Muscle of leg (tissue), 11 donors: ENCODE results near the gene PRKD1. TPM values are rescaled to one million over a fixed set of nuclear protein-coding genes. Genes with fewer than 3 reads are reported as not detected.
A peak's percentile ranks its signal among the peaks of the same experiment; 100 is the strongest.
"Not testable (repeated sequence)": the region's sequence is repeated elsewhere in the genome, so short reads cannot be mapped to it uniquely, and the experiment has no call there.

ENCODE experiments used
- DNase-seq: peaks from one replicate; pipeline ENCODE4 v3.0.0; 2013
- H3K27ac ChIP-seq: one replicate; pipeline ENCODE4 v1.5.1; 2013; ENCODE audit warnings: mild to moderate bottlenecking, low read length, control low read depth
- H3K27me3 ChIP-seq: one replicate; pipeline ENCODE4 v1.6.1; 2013; ENCODE audit warnings: low read length; ENCODE audit not compliant: control insufficient read depth, insufficient read depth
- H3K36me3 ChIP-seq: one replicate; pipeline ENCODE4 v1.6.1; 2013; ENCODE audit warnings: low read length; ENCODE audit not compliant: control insufficient read depth, insufficient read depth
- H3K4me1 ChIP-seq: one replicate; pipeline ENCODE4 v1.6.1; 2013; ENCODE audit warnings: low read length; ENCODE audit not compliant: control insufficient read depth, insufficient read depth
- H3K4me3 ChIP-seq: one replicate; pipeline ENCODE4 v1.5.1; 2013; ENCODE audit warnings: low read length, control low read depth
- H3K9me3 ChIP-seq: replicated peaks from 2 replicates; pipeline ENCODE4 v1.6.1; 2013; ENCODE audit warnings: low read depth, low read length; ENCODE audit not compliant: control insufficient read depth
- WGBS: methylation state at CpG from one replicate; pipeline ENCODE4 v1.1.5; 2013; ENCODE audit warnings: missing lambda C conversion rate; ENCODE audit not compliant: insufficient coverage; 5-methylcytosine and 5-hydroxymethylcytosine counted together
- polyA plus RNA-seq, 8 donors: library from polyadenylated mRNA; unstranded; fragments of 120-200 nt; gene quantifications; one replicate each; pipeline versions ENCODE4 v1.2.1 to v1.2.3, GENCODE V29; 2013; ENCODE audit warnings: inconsistent platforms in 1 of 8, low replicate concordance in 1 of 8; ENCODE audit not compliant: insufficient read length in 8 of 8, insufficient read depth in 1 of 8
- total RNA-seq: library from RNA; stranded (reverse); fragments of 120-200 nt; gene quantifications from one replicate; pipeline ENCODE4 v1.2.4, GENCODE V29; 2013

Gene PRKD1
- total and polyA plus RNA-seq, 9 donors, result 14.0 to 31.2 (median 22.4) TPM

GRCh38 chr14:29843981-29844380 lies 83.7 kb downstream of the PRKD1 start:
- WGBS, result no CpG with 5 or more reads among the region's 1 CpG
- H3K9me3 ChIP-seq, result peaks cover 22% of the 10 kb centered on the region
- no peak overlapping the region for H3K27ac ChIP-seq
- H3K36me3 ChIP-seq, result no peaks in the 10 kb centered on the region
- no peaks in the 10 kb centered on the region for H3K27me3 ChIP-seq
- no peak for DNase-seq
- H3K4me3 ChIP-seq, result no peak overlapping the region
- H3K4me1 ChIP-seq, result peaks cover 2% of the 10 kb centered on the region

GRCh38 chr14:29842228-29842627 lies 85.4 kb downstream of the PRKD1 start:
- Histone ChIP-seq H3K27me3 (no peaks in the 10 kb centered on the region), H3K27ac (no peak overlapping the region), H3K36me3 (no peaks in the 10 kb centered on the region), H3K9me3 (peaks cover 22% of the 10 kb centered on the region), H3K4me3 (no peak overlapping the region), H3K4me1 (peaks cover 2% of the 10 kb centered on the region)
- WGBS, result no CpG with 5 or more reads among the region's 1 CpG
- DNase-seq, result no peak

DNA sequence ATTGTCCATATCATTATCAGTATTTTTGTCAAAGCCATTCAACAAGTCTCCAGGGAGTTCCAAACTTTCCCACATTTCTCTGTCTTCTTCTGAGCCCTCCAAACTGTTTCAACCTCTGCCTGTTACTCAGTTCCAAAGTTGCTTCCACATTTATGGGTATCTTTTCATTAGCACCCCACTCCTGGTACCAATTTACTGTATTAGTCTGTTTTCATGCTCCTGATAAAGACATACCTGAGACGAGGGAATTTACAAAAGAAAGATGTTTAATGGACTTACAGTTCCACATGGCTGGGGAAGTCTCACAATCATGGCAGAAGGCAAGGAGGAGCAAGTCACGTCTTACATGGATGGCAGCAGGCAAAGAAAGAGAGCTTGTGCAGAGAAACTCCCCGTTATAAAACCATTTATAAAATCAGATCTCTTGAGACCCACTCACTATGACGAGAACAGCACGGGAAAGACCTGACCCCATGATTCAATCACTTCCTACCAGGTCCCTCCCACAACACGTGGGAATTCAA lies 87.2 kb downstream of the PRKD1 start:
- H3K9me3 ChIP-seq, result peaks cover 22% of the 10 kb centered on the region
- H3K27me3 ChIP-seq, H3K4me1 ChIP-seq, H3K36me3 ChIP-seq, H3K4me3 ChIP-seq, DNase-seq, H3K27ac ChIP-seq: not testable (repeated sequence)
- WGBS, result 88% methylated on average over 4 of the region's 6 CpGs

- no CpG with 5 or more reads among the region's 1 CpG for WGBS
- H3K4me3 ChIP-seq, H3K4me1 ChIP-seq, DNase-seq, H3K27ac ChIP-seq, H3K36me3 ChIP-seq, H3K27me3 ChIP-seq: not testable (repeated sequence)
- H3K9me3 ChIP-seq, result peaks cover 22% of the 10 kb centered on the region
These were observed 88.0 kb downstream of the PRKD1 start for GRCh38 chr14:29839691-29840090.

DNA sequence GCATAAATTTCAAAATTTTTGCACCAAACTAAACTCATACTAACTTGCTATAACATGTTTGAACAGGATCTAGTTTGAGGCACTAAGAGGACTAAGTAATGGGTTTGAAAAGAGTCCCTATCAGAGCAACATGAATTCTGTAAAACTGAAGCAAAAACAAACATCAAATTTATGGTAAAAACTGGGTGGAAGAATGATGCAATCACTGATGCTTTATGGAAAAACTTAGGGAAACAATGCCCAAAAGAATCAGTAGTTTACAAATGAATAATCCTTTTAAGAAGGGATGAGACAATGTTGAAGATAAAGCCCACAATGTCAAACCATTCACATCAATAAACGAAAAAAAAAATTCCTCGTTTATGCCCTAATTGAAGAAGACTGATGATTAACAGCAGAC lies 88.9 kb downstream of the PRKD1 start:
- Histone ChIP-seq H3K4me3 (no peak overlapping the region), H3K9me3 (peaks cover 22% of the 10 kb centered on the region), H3K4me1 (no peaks in the 10 kb centered on the region), H3K36me3 (no peaks in the 10 kb centered on the region), H3K27ac (no peak overlapping the region), H3K27me3 (no peaks in the 10 kb centered on the region)
- 100% methylated on average over 2 of the region's 2 CpGs for WGBS
- DNase-seq, result no peak

DNA sequence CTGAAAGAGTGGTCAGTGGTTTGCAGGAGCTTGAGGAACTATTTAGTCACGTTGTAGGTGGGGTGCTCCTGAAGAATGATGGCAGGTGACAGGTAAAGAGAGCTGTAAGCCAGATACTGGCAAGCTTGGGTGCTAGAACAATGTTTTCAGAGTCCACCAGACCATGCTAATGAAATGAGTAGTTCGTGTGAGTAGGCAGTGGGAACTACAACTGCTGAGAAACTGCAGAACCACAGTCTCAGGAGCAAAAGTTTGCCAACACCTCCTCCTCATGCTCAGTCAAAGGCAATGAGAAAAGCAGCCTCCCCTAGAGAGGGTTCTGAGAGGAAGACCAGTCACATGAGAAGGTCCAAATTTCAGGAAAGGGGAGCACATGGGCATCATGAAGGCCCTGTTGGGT lies 91.3 kb downstream of the PRKD1 start:
- no peak overlapping the region for H3K27ac ChIP-seq
- WGBS, result 90% methylated on average over 2 of the region's 2 CpGs
- no peaks in the 10 kb centered on the region for H3K27me3 ChIP-seq
- H3K4me1 ChIP-seq, result no peaks in the 10 kb centered on the region
- no peak for DNase-seq
- no peak overlapping the region for H3K4me3 ChIP-seq
- H3K9me3 ChIP-seq, result peaks cover 21% of the 10 kb centered on the region
- H3K36me3 ChIP-seq, result no peaks in the 10 kb centered on the region

GRCh38 chr14:29832042-29832441 lies 95.6 kb downstream of the PRKD1 start:
- Histone ChIP-seq H3K4me3 (no peak overlapping the region), H3K4me1 (no peaks in the 10 kb centered on the region), H3K27ac (no peak overlapping the region), H3K27me3 (no peaks in the 10 kb centered on the region), H3K9me3 (no peaks in the 10 kb centered on the region), H3K36me3 (no peaks in the 10 kb centered on the region)
- no peak for DNase-seq
- no CpG with 5 or more reads among the region's 3 CpGs for WGBS

DNA sequence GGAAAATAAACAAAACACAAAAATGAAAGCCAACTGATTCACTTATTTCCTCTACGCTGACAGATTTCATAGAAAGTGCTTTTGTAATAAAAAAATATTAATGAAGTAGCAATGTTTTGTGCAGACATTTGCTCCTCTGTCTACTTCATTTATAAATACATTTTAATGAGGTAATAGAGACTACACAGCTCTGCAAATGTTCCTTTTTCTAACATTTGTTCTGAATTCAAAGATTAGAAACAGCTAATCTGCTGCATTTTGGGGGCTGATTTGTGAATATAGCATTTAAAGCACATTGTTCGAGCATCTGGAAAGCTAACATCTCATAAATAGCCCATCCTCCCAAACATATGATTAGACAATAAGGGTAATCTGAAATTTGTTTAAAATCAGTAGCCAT lies 97.8 kb downstream of the PRKD1 start:
- DNase-seq, result no peak
- Histone ChIP-seq H3K36me3 (no peaks in the 10 kb centered on the region), H3K4me1 (no peaks in the 10 kb centered on the region), H3K4me3 (no peak overlapping the region), H3K27ac (no peak overlapping the region), H3K27me3 (no peaks in the 10 kb centered on the region), H3K9me3 (no peaks in the 10 kb centered on the region)
- WGBS, result no CpG with 5 or more reads among the region's 2 CpGs

DNA sequence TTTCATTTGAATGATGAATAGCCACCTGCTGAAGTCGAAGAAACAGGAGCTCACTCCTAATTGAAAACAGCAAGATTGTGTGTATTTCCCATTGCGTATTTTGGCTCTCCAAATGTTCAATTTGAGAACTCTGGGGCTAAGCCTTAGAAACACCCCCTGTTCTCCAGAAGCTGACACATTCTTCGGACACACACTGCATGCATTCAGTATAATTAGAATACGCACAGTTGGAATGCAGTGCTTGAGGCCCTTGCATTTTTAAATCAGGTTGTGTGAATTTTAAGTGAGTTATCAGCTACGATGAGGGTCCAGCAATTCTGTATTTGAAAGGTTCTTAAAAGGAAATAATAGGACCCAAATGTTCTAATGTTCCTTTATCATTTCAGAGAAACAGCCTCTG lies 103.8 kb downstream of the PRKD1 start:
- Histone ChIP-seq H3K36me3 (no peaks in the 10 kb centered on the region), H3K27ac (no peak overlapping the region), H3K4me1 (no peaks in the 10 kb centered on the region), H3K27me3 (no peaks in the 10 kb centered on the region), H3K4me3 (no peak overlapping the region), H3K9me3 (no peaks in the 10 kb centered on the region)
- WGBS, result 100% methylated on average over 1 of the region's 5 CpGs
- no peak for DNase-seq

GRCh38 chr14:29822430-29822709 lies 105.3 kb downstream of the PRKD1 start:
- no peaks in the 10 kb centered on the region for H3K36me3 ChIP-seq
- no peak overlapping the region for H3K4me3 ChIP-seq
- no peaks in the 10 kb centered on the region for H3K4me1 ChIP-seq
- H3K27me3 ChIP-seq, result no peaks in the 10 kb centered on the region
- DNase-seq, result peak; percentile 64
- no peaks in the 10 kb centered on the region for H3K9me3 ChIP-seq
- H3K27ac ChIP-seq, result no peak overlapping the region

DNA sequence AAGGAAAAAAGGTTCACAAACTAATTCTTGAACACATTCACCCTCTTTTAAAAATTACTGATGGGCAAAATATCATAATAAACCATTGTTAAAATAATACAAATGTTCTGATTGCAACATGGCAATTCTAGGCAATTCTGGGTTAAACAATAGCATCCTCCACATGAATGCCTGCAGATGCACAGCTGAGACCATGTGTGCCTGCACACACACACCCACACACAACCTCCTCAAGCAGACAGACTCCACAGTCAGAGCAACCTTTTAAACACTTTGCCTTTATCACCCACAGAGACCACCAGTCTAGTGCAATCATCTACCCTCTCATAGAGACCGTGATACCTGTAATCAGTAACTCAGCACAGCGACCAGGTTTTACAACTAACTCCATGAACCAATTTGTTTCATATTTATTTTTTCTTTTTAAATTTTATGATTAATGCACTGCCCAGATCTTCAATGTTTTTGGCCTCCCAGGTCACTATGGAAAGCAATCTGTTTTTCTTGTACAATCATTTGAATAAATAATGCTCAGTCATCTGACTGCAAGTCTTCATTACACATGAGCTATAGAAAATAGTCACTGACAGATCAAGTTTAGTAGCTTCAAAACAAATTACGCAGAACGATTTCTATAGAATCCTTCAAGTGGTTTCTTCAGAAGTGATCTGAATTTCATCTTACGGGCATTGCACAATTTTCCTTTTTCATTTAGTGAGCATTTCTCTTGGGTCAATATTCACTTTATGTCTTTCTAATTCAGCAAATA lies 105.8 kb downstream of the PRKD1 start:
- Histone ChIP-seq H3K36me3 (no peaks in the 10 kb centered on the region), H3K27me3 (no peaks in the 10 kb centered on the region), H3K4me1 (no peaks in the 10 kb centered on the region), H3K27ac (no peak overlapping the region), H3K4me3 (no peak overlapping the region), H3K9me3 (no peaks in the 10 kb centered on the region)
- no CpG with 5 or more reads among the region's 5 CpGs for WGBS
- DNase-seq, result no peak
